B cell (primary cell): ENCODE data around the gene PARG. TPM values are rescaled to one million over a fixed set of nuclear protein-coding genes. Genes with fewer than 3 reads are reported as not detected.
"Not testable (repeated sequence)": the region's sequence is repeated elsewhere in the genome, so short reads cannot be mapped to it uniquely, and the experiment has no call there.

Source experiments
- ATAC-seq: fragments of 200-7000 bp; cut with Tn5 transposase; one replicate; pipeline ENCODE4 v1.10.0; 2021; ENCODE audit warnings: low read depth, mild to moderate bottlenecking, moderate number of reproducible peaks, moderate library complexity
- CTCF ChIA-PET: fragments of 350-600 bp; sonication (Branson Sonifier 250); formaldehyde crosslinking; loops from one replicate; lab custom pipeline; 2021; ENCODE audit warnings: antibody characterized with exemption, inconsistent platforms; lab: Charles Lee
- POLR2A ChIA-PET: fragments of 350-600 bp; sonication (Branson Sonifier 250); formaldehyde crosslinking; loops from one replicate; lab custom pipeline; 2021; ENCODE audit warnings: antibody characterized with exemption; lab: Charles Lee
- DNase-seq: peaks from one replicate; pipeline ENCODE4 v3.0.0; 2013
- H2AFZ ChIP-seq: 2 replicates; pipeline ENCODE4 v1.6.1; 2012; ENCODE audit warnings: mild to moderate bottlenecking, low read depth, low read length; ENCODE audit not compliant: insufficient read depth, poor library complexity, severe bottlenecking
- H3K27ac ChIP-seq, 2 donors: 1 replicate in 1 of 2; 2 replicates in 1 of 2; pipeline ENCODE4 v1.5.1; 2012 to 2013; ENCODE audit warnings: low read length in 2 of 2, mild to moderate bottlenecking in 2 of 2, moderate library complexity in 1 of 2
- H3K27me3 ChIP-seq, 4 experiments: fragments of 200-600 bp in 1 of 4; sonication (generic) in 1 of 4; replicated peaks in 1 of 4; 1 replicate in 2 of 4; 2 replicates in 2 of 4; pipeline versions ENCODE4 v1.6.1 to v1.7.0; 2013 to 2016; ENCODE audit warnings: low read length in 3 of 4, mild to moderate bottlenecking in 2 of 4, mixed read lengths in 1 of 4, moderate library complexity in 1 of 4; ENCODE audit not compliant: insufficient read depth in 4 of 4, control insufficient read depth in 3 of 4; ENCODE audit errors: control extremely low read depth in 1 of 4
- H3K36me3 ChIP-seq, 2 experiments: replicated peaks in 1 of 2; 1 replicate in 1 of 2; 2 replicates in 1 of 2; pipeline versions ENCODE4 v1.6.1 to v1.7.1; 2013; ENCODE audit warnings: low read length in 1 of 2; ENCODE audit not compliant: insufficient read depth in 2 of 2, control insufficient read depth in 1 of 2; ENCODE audit errors: control extremely low read depth in 1 of 2, extremely low read depth in 1 of 2
- H3K4me1 ChIP-seq, 2 donors: fragments of 200-600 bp in 1 of 2; sonication (generic) in 1 of 2; 1 replicate in 1 of 2; 2 replicates in 1 of 2; pipeline versions ENCODE4 v1.5.1 to v1.6.1; 2013 to 2017; ENCODE audit warnings: low read length in 2 of 2; ENCODE audit not compliant: control insufficient read depth in 2 of 2, insufficient read depth in 2 of 2
- H3K4me2 ChIP-seq: replicated peaks from 2 replicates; pipeline ENCODE3; 2012; ENCODE audit warnings: mild to moderate bottlenecking, low read depth, low read length; ENCODE audit not compliant: poor library complexity, severe bottlenecking
- H3K4me3 ChIP-seq, 5 experiments: fragments of 200-600 bp in 1 of 5; sonication (generic) in 1 of 5; 1 replicate in 3 of 5; 2 replicates in 2 of 5; pipeline versions ENCODE4 v1.5.1 to v1.7.0; 2011 to 2016; ENCODE audit warnings: low read length in 4 of 5, mild to moderate bottlenecking in 4 of 5, low read depth in 2 of 5, control low read depth in 1 of 5, moderate library complexity in 1 of 5; ENCODE audit not compliant: insufficient read depth in 1 of 5; ENCODE audit errors: control extremely low read depth in 1 of 5, extremely low read depth in 1 of 5
- H3K79me2 ChIP-seq: fragments of 200-600 bp; sonication (generic); one replicate; pipeline ENCODE4 v1.6.0; 2016; ENCODE audit warnings: low read length; ENCODE audit not compliant: control insufficient read depth, insufficient read depth
- H3K9ac ChIP-seq: fragments of 200-600 bp; sonication (generic); 2 replicates; pipeline ENCODE4 v1.6.1; 2017; ENCODE audit warnings: mild to moderate bottlenecking, low read length, moderate library complexity
- H3K9me3 ChIP-seq, 3 donors: one replicate each; pipeline versions ENCODE4 v1.6.1 to v1.7.1; 2013; ENCODE audit warnings: low read length in 2 of 3; ENCODE audit not compliant: control insufficient read depth in 2 of 3, insufficient read depth in 1 of 3; ENCODE audit errors: control extremely low read depth in 1 of 3
- H4K20me1 ChIP-seq: 2 replicates; pipeline ENCODE4 v1.6.0; 2012; ENCODE audit warnings: mild to moderate bottlenecking, low read length; ENCODE audit not compliant: insufficient read depth, control insufficient read depth, poor library complexity, severe bottlenecking
- H3K27ac Mint-ChIP-seq: one replicate; pipeline ENCODE4 v1.8.0; 2021; ENCODE audit warnings: mixed read lengths
- H3K27me3 Mint-ChIP-seq: one replicate; pipeline ENCODE4 v1.8.0; 2021; ENCODE audit warnings: mixed read lengths
- H3K4me1 Mint-ChIP-seq: one replicate; pipeline ENCODE4 v1.8.0; 2021; ENCODE audit warnings: mixed read lengths
- H3K4me3 Mint-ChIP-seq: one replicate; pipeline ENCODE4 v1.8.0; 2021; ENCODE audit warnings: mixed read lengths
- H3K9me3 Mint-ChIP-seq: one replicate; pipeline ENCODE4 v1.8.0; 2022; ENCODE audit warnings: mixed read lengths; ENCODE audit not compliant: insufficient read depth
- EZH2 ChIP-seq: IDR thresholded peaks from 2 replicates; pipeline ENCODE4 v1.6.1; 2012; ENCODE audit warnings: borderline replicate concordance, low read depth, mild to moderate bottlenecking, moderate library complexity, low read length; ENCODE audit not compliant: insufficient read depth, poor library complexity, severe bottlenecking
- WGBS: methylation state at CpG from one replicate; pipeline ENCODE4 v1.1.5; 2013; ENCODE audit warnings: missing lambda C conversion rate; ENCODE audit not compliant: insufficient coverage; 5-methylcytosine and 5-hydroxymethylcytosine counted together
- intact Hi-C: fragments of 100-400 bp; cut with micrococcal nuclease; formaldehyde crosslinking; loops from one replicate; pipeline ENCODE4 v1.10.0; 2022
- polyA plus RNA-seq: library from polyadenylated mRNA; depleted of rRNA; stranded (reverse); fragments of >200 nt; gene quantifications from 2 replicates; pipeline ENCODE4 v1.2.3, GENCODE V29; 2012
- total RNA-seq, 2 donors: library from RNA; stranded (reverse); fragments of 120-200 nt in 1 of 2; gene quantifications; 1 replicate in 1 of 2; 2 replicates in 1 of 2; pipeline versions ENCODE4 v1.2.3 to v1.2.4, GENCODE V29; 2013 to 2022
- TF ChIP-seq, protein P1 (sequence below): fragments of 200-600 bp; IDR thresholded peaks from one replicate; pipeline ENCODE4 v1.8.0; 2022; ENCODE audit warnings: antibody characterized with exemption, mild to moderate bottlenecking

Gene PARG
- total and polyA plus RNA-seq, 2 donors (not counting 1 experiment from before 2014, with no cell fraction given) = 8.5 to 47.9 TPM

DNA sequence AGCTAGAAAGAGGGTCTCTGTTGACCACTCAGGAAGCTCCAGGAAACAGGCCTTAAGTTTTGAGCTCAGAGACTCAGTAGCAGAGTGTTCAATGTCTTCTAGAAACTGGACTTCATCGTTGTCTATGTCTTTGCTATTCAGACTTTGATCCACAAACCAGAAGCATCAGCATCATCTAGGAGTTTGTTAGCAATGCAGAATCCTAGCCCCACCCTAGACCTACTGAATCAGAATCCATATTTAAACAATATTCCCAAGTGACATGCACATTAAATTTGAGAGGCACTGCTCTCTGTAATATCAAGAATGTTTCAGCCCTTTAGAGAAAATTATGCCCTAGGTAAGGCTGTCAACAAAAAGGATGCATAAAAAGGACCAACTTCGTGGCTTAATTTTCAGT is 166.8 kb downstream of the PARG start:
- Mint-ChIP-seq H3K9me3 (peaks cover 2% of the 10 kb centered on the region), H3K4me3 (no peak overlapping the region), H3K27me3 (peaks cover 38% of the 10 kb centered on the region), H3K4me1 (no peaks in the 10 kb centered on the region), H3K27ac (no peak overlapping the region)
- Histone ChIP-seq H3K4me3 (no peak overlapping the region), H3K36me3 (no peaks in the 10 kb centered on the region), H3K9me3 (no peaks in the 10 kb centered on the region), H3K79me2 (no peaks in the 10 kb centered on the region), H3K9ac (no peak overlapping the region), H2AFZ (no peak overlapping the region), H3K4me1 (no peaks in the 10 kb centered on the region), H3K4me2 (no peak overlapping the region), H4K20me1 (no peaks in the 10 kb centered on the region), H3K27me3 (peaks cover 0 to 5% (median 1%) of the 10 kb centered on the region in 4 experiments), H3K27ac (no peak overlapping the region)
- ATAC-seq = no peak
- DNase-seq = no peak
- 50% methylated on average over 1 of the region's 2 CpGs for WGBS
- intact Hi-C loops = no loop called here
- CTCF ChIA-PET = no interaction called here
- POLR2A ChIA-PET = no interaction called here
- TF ChIP-seq EZH2 = no peak
- TF ChIP-seq, protein P1, sequence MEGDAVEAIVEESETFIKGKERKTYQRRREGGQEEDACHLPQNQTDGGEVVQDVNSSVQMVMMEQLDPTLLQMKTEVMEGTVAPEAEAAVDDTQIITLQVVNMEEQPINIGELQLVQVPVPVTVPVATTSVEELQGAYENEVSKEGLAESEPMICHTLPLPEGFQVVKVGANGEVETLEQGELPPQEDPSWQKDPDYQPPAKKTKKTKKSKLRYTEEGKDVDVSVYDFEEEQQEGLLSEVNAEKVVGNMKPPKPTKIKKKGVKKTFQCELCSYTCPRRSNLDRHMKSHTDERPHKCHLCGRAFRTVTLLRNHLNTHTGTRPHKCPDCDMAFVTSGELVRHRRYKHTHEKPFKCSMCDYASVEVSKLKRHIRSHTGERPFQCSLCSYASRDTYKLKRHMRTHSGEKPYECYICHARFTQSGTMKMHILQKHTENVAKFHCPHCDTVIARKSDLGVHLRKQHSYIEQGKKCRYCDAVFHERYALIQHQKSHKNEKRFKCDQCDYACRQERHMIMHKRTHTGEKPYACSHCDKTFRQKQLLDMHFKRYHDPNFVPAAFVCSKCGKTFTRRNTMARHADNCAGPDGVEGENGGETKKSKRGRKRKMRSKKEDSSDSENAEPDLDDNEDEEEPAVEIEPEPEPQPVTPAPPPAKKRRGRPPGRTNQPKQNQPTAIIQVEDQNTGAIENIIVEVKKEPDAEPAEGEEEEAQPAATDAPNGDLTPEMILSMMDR = no peak

DNA sequence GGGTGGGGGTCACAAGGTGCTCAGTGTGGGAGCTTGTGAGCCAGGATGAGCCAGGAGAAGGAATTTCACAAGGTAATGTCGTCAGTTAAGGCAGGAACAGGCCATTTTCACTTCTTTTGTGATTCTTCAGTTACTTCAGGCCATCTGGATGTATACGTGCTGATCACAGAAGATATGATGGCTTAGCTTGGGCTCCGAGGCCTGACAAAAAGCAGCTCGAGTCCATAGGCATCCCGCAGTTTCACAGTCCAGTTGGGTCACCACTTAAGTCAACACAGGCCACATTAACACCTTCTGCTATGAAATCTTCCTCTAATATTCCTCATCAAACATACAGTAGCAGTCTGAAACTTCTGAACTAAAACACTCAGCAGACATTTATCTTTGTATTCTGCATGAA is 168.9 kb downstream of the PARG start:
- H3K9me3 ChIP-seq, H3K27ac Mint-ChIP-seq, H3K9me3 Mint-ChIP-seq, DNase-seq, H3K4me3 ChIP-seq, H3K4me1 ChIP-seq, H3K36me3 ChIP-seq, H3K79me2 ChIP-seq, H3K4me3 Mint-ChIP-seq, H3K9ac ChIP-seq, ATAC-seq, intact Hi-C loops, H3K4me1 Mint-ChIP-seq, H3K4me2 ChIP-seq, H4K20me1 ChIP-seq, CTCF ChIA-PET, H3K27ac ChIP-seq, H2AFZ ChIP-seq, POLR2A ChIA-PET: not testable (repeated sequence)
- H3K27me3 ChIP-seq = peaks cover 0 to 19% (median 8%) of the 10 kb centered on the region in 4 experiments
- peaks cover 42% of the 10 kb centered on the region for H3K27me3 Mint-ChIP-seq
- WGBS = 57% methylated on average over 5 of the region's 5 CpGs

DNA sequence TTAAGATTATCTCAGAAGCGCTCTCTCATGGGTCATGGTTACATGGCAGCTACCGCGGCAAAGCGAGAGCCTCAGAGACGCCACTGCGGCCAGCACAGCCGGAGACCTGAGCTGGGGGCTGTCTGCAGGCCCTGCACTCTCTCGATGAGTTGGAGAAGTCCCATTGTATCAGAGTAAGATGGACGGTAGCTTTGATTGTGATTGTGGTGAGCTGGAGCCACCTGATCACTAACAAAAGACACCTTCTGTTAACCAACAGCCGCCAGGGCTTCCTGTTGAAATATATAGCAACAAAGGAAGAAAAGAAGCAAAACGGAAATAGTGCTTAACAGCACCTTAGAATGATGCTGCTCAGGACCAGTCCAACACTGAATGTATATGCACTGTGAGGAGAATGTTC is 170.8 kb downstream of the PARG start:
- H3K9me3 Mint-ChIP-seq, ATAC-seq, H3K4me3 ChIP-seq, H3K27ac ChIP-seq, H2AFZ ChIP-seq, intact Hi-C loops, DNase-seq, H3K9ac ChIP-seq, H3K27ac Mint-ChIP-seq, CTCF ChIA-PET, POLR2A ChIA-PET, H3K4me1 Mint-ChIP-seq, H3K79me2 ChIP-seq, H3K4me1 ChIP-seq, H4K20me1 ChIP-seq, H3K4me2 ChIP-seq, H3K36me3 ChIP-seq, H3K4me3 Mint-ChIP-seq: not testable (repeated sequence)
- Histone ChIP-seq H3K27me3 (peaks cover 0 to 21% (median 12%) of the 10 kb centered on the region in 4 experiments), H3K9me3 (peaks cover 0 to 11% (median 3%) of the 10 kb centered on the region in 3 donors)
- 62% methylated on average over 8 of the region's 11 CpGs for WGBS
- H3K27me3 Mint-ChIP-seq = peaks cover 49% of the 10 kb centered on the region
